MM.1S (cell line): Measurements from ENCODE around the gene SYNGR4.

Experiments
- DNase-seq: peaks from one replicate; pipeline ENCODE4 v3.0.0-alpha.2; 2015
- H2AFZ ChIP-seq: fragments of 300-600 bp; sonication (generic); 2 replicates; pipeline ENCODE4 v1.6.0; 2016; ENCODE audit warnings: antibody characterized with exemption, low read length
- H3F3A ChIP-seq: fragments of 300-600 bp; sonication (generic); 2 replicates; pipeline ENCODE4 v1.6.1; 2016; ENCODE audit warnings: mild to moderate bottlenecking, antibody characterized with exemption, low read length, moderate library complexity, mixed read lengths; ENCODE audit not compliant: insufficient read depth
- H3K27ac ChIP-seq: fragments of 300-600 bp; sonication (generic); 2 replicates; pipeline ENCODE4 v1.5.1; 2016; ENCODE audit warnings: mild to moderate bottlenecking, low read length
- H3K27me3 ChIP-seq: fragments of 300-600 bp; sonication (generic); replicated peaks from 2 replicates; pipeline ENCODE4 v1.6.0; 2016; ENCODE audit warnings: low read length; ENCODE audit not compliant: insufficient read depth
- H3K36me3 ChIP-seq: fragments of 300-600 bp; sonication (generic); replicated peaks from 2 replicates; pipeline ENCODE4 v1.6.1; 2016; ENCODE audit warnings: mild to moderate bottlenecking, low read length, mixed read lengths; ENCODE audit not compliant: insufficient read depth
- H3K4me1 ChIP-seq: fragments of 300-600 bp; sonication (generic); 2 replicates; pipeline ENCODE4 v1.6.1; 2016; ENCODE audit warnings: low read length, mixed read lengths
- H3K4me2 ChIP-seq: fragments of 300-600 bp; sonication (generic); 2 replicates; pipeline ENCODE4 v1.6.0; 2016; ENCODE audit warnings: low read depth, low read length
- H3K4me3 ChIP-seq: fragments of 300-600 bp; sonication (generic); 2 replicates; pipeline ENCODE4 v1.5.1; 2016; ENCODE audit warnings: low read length, mixed read lengths
- H3K79me2 ChIP-seq: fragments of 300-600 bp; sonication (generic); 2 replicates; pipeline ENCODE4 v1.6.1; 2016; ENCODE audit warnings: mixed run types, low read length, mixed read lengths
- H3K9ac ChIP-seq: fragments of 300-600 bp; sonication (generic); 2 replicates; pipeline ENCODE4 v1.6.1; 2016; ENCODE audit warnings: low read length, mixed read lengths
- H3K9me2 ChIP-seq: fragments of 300-600 bp; sonication (generic); replicated peaks from 2 replicates; pipeline ENCODE4 v1.6.1; 2016; ENCODE audit warnings: mild to moderate bottlenecking, low read length, mixed read lengths; ENCODE audit not compliant: insufficient read depth
- H3K9me3 ChIP-seq: fragments of 300-600 bp; sonication (generic); replicated peaks from 2 replicates; pipeline ENCODE4 v1.6.1; 2016; ENCODE audit warnings: mild to moderate bottlenecking, low read length, mixed read lengths; ENCODE audit not compliant: insufficient read depth
- H4K20me1 ChIP-seq: fragments of 300-600 bp; sonication (generic); 2 replicates; pipeline ENCODE4 v1.6.1; 2016; ENCODE audit warnings: mild to moderate bottlenecking, low read length, moderate library complexity, mixed read lengths; ENCODE audit not compliant: insufficient read depth
- CTCF ChIP-seq: fragments of 300-600 bp; sonication (generic); IDR thresholded peaks from 2 replicates; pipeline ENCODE4 v1.5.1; 2016; ENCODE audit warnings: antibody characterized with exemption, low read length, mixed read lengths
- EZH2 ChIP-seq: fragments of 300-600 bp; sonication (generic); optimal IDR thresholded peaks from 2 replicates; pipeline ENCODE3; 2017; ENCODE audit warnings: low read depth, mild to moderate bottlenecking, antibody characterized with exemption, low read length, mixed read lengths
- EZH2phosphoT487 ChIP-seq: fragments of 300-600 bp; sonication (generic); IDR thresholded peaks from 2 replicates; pipeline ENCODE4 v1.6.1; 2018; ENCODE audit warnings: antibody characterized with exemption, low read length

SYNGR4 gene

GRCh38 chr19:48340995-48341394 lies 23.2 kb upstream of the SYNGR4 start:
- TF ChIP-seq EZH2phosphoT487 (no peak), CTCF (no peak), EZH2 (no peak)
- Histone ChIP-seq H3K36me3 (no peaks in the 10 kb centered on the region), H3K4me1 (no peaks in the 10 kb centered on the region), H3F3A (no peaks in the 10 kb centered on the region), H3K9me3 (no peaks in the 10 kb centered on the region), H4K20me1 (no peaks in the 10 kb centered on the region), H3K27me3 (no peaks in the 10 kb centered on the region), H3K4me3 (no peak overlapping the region), H3K9me2 (no peaks in the 10 kb centered on the region), H3K9ac (no peak overlapping the region), H2AFZ (no peak overlapping the region), H3K79me2 (no peaks in the 10 kb centered on the region), H3K4me2 (no peak overlapping the region), H3K27ac (no peak overlapping the region)
- DNase-seq: no peak

GRCh38 chr19:48341515-48342413 lies 22.4 kb upstream of the SYNGR4 start:
- no peak overlapping the region for H3K27ac ChIP-seq
- H3K79me2 ChIP-seq: no peaks in the 10 kb centered on the region
- no peaks in the 10 kb centered on the region for H3F3A ChIP-seq
- no peak for TF ChIP-seq CTCF
- TF ChIP-seq EZH2: no peak
- no peak for TF ChIP-seq EZH2phosphoT487
- no peaks in the 10 kb centered on the region for H4K20me1 ChIP-seq
- no peak for DNase-seq
- H2AFZ ChIP-seq: no peak overlapping the region
- no peaks in the 10 kb centered on the region for H3K4me1 ChIP-seq
- H3K4me3 ChIP-seq: no peak overlapping the region
- H3K4me2 ChIP-seq: no peak overlapping the region
- H3K27me3 ChIP-seq: no peaks in the 10 kb centered on the region
- no peaks in the 10 kb centered on the region for H3K36me3 ChIP-seq
- no peaks in the 10 kb centered on the region for H3K9me2 ChIP-seq
- no peaks in the 10 kb centered on the region for H3K9me3 ChIP-seq
- H3K9ac ChIP-seq: no peak overlapping the region

GRCh38 chr19:48342414-48342738 lies 21.8 kb upstream of the SYNGR4 start:
- Histone ChIP-seq H3F3A (no peaks in the 10 kb centered on the region), H3K4me3 (no peak overlapping the region), H3K27me3 (no peaks in the 10 kb centered on the region), H3K4me2 (no peak overlapping the region), H4K20me1 (no peaks in the 10 kb centered on the region), H3K4me1 (no peaks in the 10 kb centered on the region), H3K79me2 (no peaks in the 10 kb centered on the region), H3K36me3 (no peaks in the 10 kb centered on the region), H2AFZ (no peak overlapping the region), H3K27ac (no peak overlapping the region), H3K9me3 (no peaks in the 10 kb centered on the region), H3K9me2 (no peaks in the 10 kb centered on the region), H3K9ac (no peak overlapping the region)
- DNase-seq: no peak
- no peak for TF ChIP-seq EZH2
- TF ChIP-seq CTCF: no peak
- no peak for TF ChIP-seq EZH2phosphoT487
